HEK293 (cell line): Measurements from ENCODE around the gene ZNF248.

Experiments
- CTCF ChIP-seq: fragments of 450-650 bp; formaldehyde crosslinking; IDR thresholded peaks from 2 replicates; pipeline ENCODE4 v1.5.1; 2016; ENCODE audit warnings: missing biosample characterization, missing genetic modification characterization
- GLIS2 ChIP-seq: fragments of 450-650 bp; formaldehyde crosslinking; IDR thresholded peaks from 2 replicates; pipeline ENCODE4 v1.5.1; 2016; ENCODE audit warnings: missing biosample characterization, missing genetic modification characterization
- HOXD13 ChIP-seq: sonication (generic); formaldehyde crosslinking; IDR thresholded peaks from 2 replicates; pipeline ENCODE4 v1.8.0; 2022; ENCODE audit warnings: missing genetic modification reagents, borderline replicate concordance
- MEIS1 ChIP-seq: sonication (generic); formaldehyde crosslinking; IDR thresholded peaks from 2 replicates; pipeline ENCODE4 v1.8.1; 2022; ENCODE audit warnings: missing genetic modification reagents, mild to moderate bottlenecking, borderline replicate concordance
- OSR2 ChIP-seq: fragments of 450-650 bp; formaldehyde crosslinking; IDR thresholded peaks from 2 replicates; pipeline ENCODE4 v1.5.1; 2016; ENCODE audit warnings: missing biosample characterization, missing genetic modification characterization
- OVOL3 ChIP-seq: fragments of 450-650 bp; formaldehyde crosslinking; IDR thresholded peaks from 2 replicates; pipeline ENCODE4 v1.5.1; 2016; ENCODE audit warnings: missing biosample characterization, missing genetic modification characterization
- RBAK ChIP-seq: fragments of 450-650 bp; formaldehyde crosslinking; IDR thresholded peaks from 2 replicates; pipeline ENCODE4 v1.5.1; 2016; ENCODE audit warnings: missing biosample characterization, missing genetic modification characterization
- REPIN1 ChIP-seq: fragments of 450-650 bp; formaldehyde crosslinking; IDR thresholded peaks from 2 replicates; pipeline ENCODE4 v1.5.1; 2017; ENCODE audit warnings: missing biosample characterization, missing genetic modification characterization, low read depth
- REST ChIP-seq: fragments of 450-650 bp; formaldehyde crosslinking; IDR thresholded peaks from 2 replicates; pipeline ENCODE4 v1.5.1; 2016; ENCODE audit warnings: missing biosample characterization, missing genetic modification characterization
- ZBTB17 ChIP-seq: fragments of 450-650 bp; formaldehyde crosslinking; IDR thresholded peaks from 2 replicates; pipeline ENCODE4 v1.5.1; 2016; ENCODE audit warnings: missing biosample characterization, missing genetic modification characterization
- ZBTB44 ChIP-seq: fragments of 450-650 bp; IDR thresholded peaks from 2 replicates; pipeline ENCODE4 v1.5.1; 2018; ENCODE audit warnings: missing biosample characterization, mild to moderate bottlenecking, missing genetic modification characterization
- ZFP3 ChIP-seq: fragments of 450-650 bp; formaldehyde crosslinking; IDR thresholded peaks from 2 replicates; pipeline ENCODE4 v1.5.1; 2016; ENCODE audit warnings: low read depth, missing biosample characterization, missing genetic modification characterization
- ZFP41 ChIP-seq: fragments of 450-650 bp; formaldehyde crosslinking; IDR thresholded peaks from 2 replicates; pipeline ENCODE4 v1.5.1; 2016; ENCODE audit warnings: missing biosample characterization, missing genetic modification characterization, borderline replicate concordance
- ZNF10 ChIP-seq: fragments of 450-650 bp; formaldehyde crosslinking; IDR thresholded peaks from 2 replicates; pipeline ENCODE4 v1.5.1; 2017; ENCODE audit warnings: missing biosample characterization, missing genetic modification characterization
- ZNF133 ChIP-seq: fragments of 450-650 bp; formaldehyde crosslinking; IDR thresholded peaks from 2 replicates; pipeline ENCODE4 v1.5.1; 2016; ENCODE audit warnings: missing biosample characterization, missing genetic modification characterization
- ZNF146 ChIP-seq: fragments of 450-650 bp; formaldehyde crosslinking; IDR thresholded peaks from 2 replicates; pipeline ENCODE4 v1.5.1; 2016; ENCODE audit warnings: missing biosample characterization, missing genetic modification characterization
- ZNF174 ChIP-seq: fragments of 450-650 bp; formaldehyde crosslinking; IDR thresholded peaks from 2 replicates; pipeline ENCODE4 v1.5.0; 2017; ENCODE audit warnings: missing biosample characterization, mild to moderate bottlenecking, missing genetic modification characterization
- ZNF175 ChIP-seq: fragments of 450-650 bp; formaldehyde crosslinking; IDR thresholded peaks from 2 replicates; pipeline ENCODE4 v1.5.1; 2016; ENCODE audit warnings: missing biosample characterization, missing genetic modification characterization
- ZNF18 ChIP-seq: fragments of 450-650 bp; formaldehyde crosslinking; IDR thresholded peaks from 2 replicates; pipeline ENCODE4 v1.5.1; 2016; ENCODE audit warnings: missing biosample characterization, missing genetic modification characterization
- ZNF211 ChIP-seq: fragments of 450-650 bp; formaldehyde crosslinking; IDR thresholded peaks from 2 replicates; pipeline ENCODE4 v1.5.1; 2016; ENCODE audit warnings: low read depth, missing biosample characterization, missing genetic modification characterization
- ZNF239 ChIP-seq: fragments of 450-650 bp; formaldehyde crosslinking; IDR thresholded peaks from 2 replicates; pipeline ENCODE4 v1.5.1; 2016; ENCODE audit warnings: missing biosample characterization, missing genetic modification characterization
- ZNF280C ChIP-seq: fragments of 450-650 bp; formaldehyde crosslinking; IDR thresholded peaks from 2 replicates; pipeline ENCODE4 v1.5.1; 2016; ENCODE audit warnings: missing biosample characterization, missing genetic modification characterization
- ZNF324 ChIP-seq: fragments of 450-650 bp; formaldehyde crosslinking; IDR thresholded peaks from 2 replicates; pipeline ENCODE4 v1.5.1; 2016; ENCODE audit warnings: missing biosample characterization, missing genetic modification characterization
- ZNF335 ChIP-seq: fragments of 450-650 bp; formaldehyde crosslinking; conservative IDR thresholded peaks from 2 replicates; pipeline ENCODE4 v1.5.1; 2016; ENCODE audit warnings: missing biosample characterization, missing genetic modification characterization
- ZNF510 ChIP-seq: fragments of 450-650 bp; formaldehyde crosslinking; IDR thresholded peaks from 2 replicates; pipeline ENCODE4 v1.5.1; 2018; ENCODE audit warnings: mild to moderate bottlenecking, missing genetic modification characterization, missing biosample characterization; ENCODE audit not compliant: insufficient replicate concordance
- ZNF629 ChIP-seq: fragments of 450-650 bp; formaldehyde crosslinking; IDR thresholded peaks from 2 replicates; pipeline ENCODE4 v1.5.1; 2017; ENCODE audit warnings: missing biosample characterization, missing genetic modification characterization
- ZNF76 ChIP-seq: fragments of 450-650 bp; formaldehyde crosslinking; IDR thresholded peaks from 2 replicates; pipeline ENCODE4; 2016; ENCODE audit warnings: low read depth, missing biosample characterization, missing genetic modification characterization, borderline replicate concordance
- ZNF837 ChIP-seq: fragments of 450-650 bp; formaldehyde crosslinking; IDR thresholded peaks from 2 replicates; pipeline ENCODE4 v1.5.1; 2016; ENCODE audit warnings: missing biosample characterization, missing genetic modification characterization

The ZNF248 gene

GRCh38 chr10:37857287-37858211 is at the start of gene ZNF248 (continued):
- TF ChIP-seq ZFP41: no peak
- no peak for TF ChIP-seq ZNF510 (tag by site-specific recombination)
- TF ChIP-seq ZNF211 (tag by site-specific recombination): no peak
- TF ChIP-seq ZNF335 (tag by site-specific recombination): peak; percentile 77
- TF ChIP-seq ZNF10: no peak
- no peak for TF ChIP-seq ZFP3 (tag by site-specific recombination)
- TF ChIP-seq CTCF (tag by site-specific recombination): no peak
- peak; percentile 56; the same call in 1 of the 2 replicates for TF ChIP-seq ZNF629
- TF ChIP-seq ZNF324 (tag by site-specific recombination): 0 out of 2 replicates have a peak, but pooled peaks have one; percentile 31
- TF ChIP-seq REPIN1 (tag by site-specific recombination): no peak
- TF ChIP-seq ZNF239 (tag by site-specific recombination): no peak
- 0 out of 2 replicates have a peak, but pooled peaks have one; percentile 22 for TF ChIP-seq ZBTB44 (tag by site-specific recombination)
- TF ChIP-seq OVOL3 (tag by site-specific recombination): no peak
- TF ChIP-seq RBAK (tag by site-specific recombination): no peak
- TF ChIP-seq ZNF76 (tag by site-specific recombination): peak; percentile 78; the same call in 1 of the 2 replicates
- 0 out of 2 replicates have a peak, but pooled peaks have one; percentile 2 for TF ChIP-seq ZNF146 (tag by site-specific recombination)
- no peak for TF ChIP-seq HOXD13 (CRISPR knock-in tag)
- TF ChIP-seq MEIS1: no peak
- TF ChIP-seq ZNF280C (tag by site-specific recombination): no peak
- no peak for TF ChIP-seq OSR2 (tag by site-specific recombination)
- no peak for TF ChIP-seq ZNF175 (tag by site-specific recombination)
- TF ChIP-seq ZBTB17 (tag by site-specific recombination): peak; percentile 73
- TF ChIP-seq ZNF133 (tag by site-specific recombination): no peak
- TF ChIP-seq ZNF837: no peak
- TF ChIP-seq ZNF174 (tag by site-specific recombination): no peak
- TF ChIP-seq REST (tag by site-specific recombination): no peak; the same call in 1 of the 2 replicates
- TF ChIP-seq ZNF18 (tag by site-specific recombination): no peak
- peak; percentile 85 for TF ChIP-seq GLIS2
